Measurements from ENCODE around the gene C2CD4C.

- TF ChIP-seq ZNF547 (CRISPR knock-in tag; IDR thresholded peaks at IDR 0.05) (no peak), ARNT2 (CRISPR knock-in tag; IDR thresholded peaks at IDR 0.05; ENCODE audit: low read depth) (no peak), ZBTB25 (CRISPR knock-in tag; IDR thresholded peaks at IDR 0.05) (no peak), MAFK (conservative IDR thresholded peaks at IDR 0.05 in 1 of 2, IDR thresholded peaks at IDR 0.05 in 1 of 2; ENCODE audit: low read length in 2 of 2) (no peak), PHF8 (CRISPR knock-in tag; IDR thresholded peaks at IDR 0.05) (no peak)
- TF ChIP-seq, protein P1, sequence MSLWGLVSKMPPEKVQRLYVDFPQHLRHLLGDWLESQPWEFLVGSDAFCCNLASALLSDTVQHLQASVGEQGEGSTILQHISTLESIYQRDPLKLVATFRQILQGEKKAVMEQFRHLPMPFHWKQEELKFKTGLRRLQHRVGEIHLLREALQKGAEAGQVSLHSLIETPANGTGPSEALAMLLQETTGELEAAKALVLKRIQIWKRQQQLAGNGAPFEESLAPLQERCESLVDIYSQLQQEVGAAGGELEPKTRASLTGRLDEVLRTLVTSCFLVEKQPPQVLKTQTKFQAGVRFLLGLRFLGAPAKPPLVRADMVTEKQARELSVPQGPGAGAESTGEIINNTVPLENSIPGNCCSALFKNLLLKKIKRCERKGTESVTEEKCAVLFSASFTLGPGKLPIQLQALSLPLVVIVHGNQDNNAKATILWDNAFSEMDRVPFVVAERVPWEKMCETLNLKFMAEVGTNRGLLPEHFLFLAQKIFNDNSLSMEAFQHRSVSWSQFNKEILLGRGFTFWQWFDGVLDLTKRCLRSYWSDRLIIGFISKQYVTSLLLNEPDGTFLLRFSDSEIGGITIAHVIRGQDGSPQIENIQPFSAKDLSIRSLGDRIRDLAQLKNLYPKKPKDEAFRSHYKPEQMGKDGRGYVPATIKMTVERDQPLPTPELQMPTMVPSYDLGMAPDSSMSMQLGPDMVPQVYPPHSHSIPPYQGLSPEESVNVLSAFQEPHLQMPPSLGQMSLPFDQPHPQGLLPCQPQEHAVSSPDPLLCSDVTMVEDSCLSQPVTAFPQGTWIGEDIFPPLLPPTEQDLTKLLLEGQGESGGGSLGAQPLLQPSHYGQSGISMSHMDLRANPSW (CRISPR knock-in tag; IDR thresholded peaks at IDR 0.05; ENCODE audit: borderline replicate concordance) = no peak
These were observed 30.4 kb upstream of the C2CD4C start for GRCh38 chr19:439167-439900.
